HFF-Myc (cell line): ENCODE results near the gene ZNF75A.

ENCODE experiments used
- DNase-seq: peaks from one replicate; pipeline ENCODE4 v3.0.0-alpha.2; 2011; ENCODE audit warnings: low read depth; ENCODE audit errors: extremely low read depth
- H3K4me3 ChIP-seq: replicated peaks from 2 replicates; pipeline ENCODE4 v1.5.1; 2011; ENCODE audit warnings: low read depth, mild to moderate bottlenecking, control low read depth, low read length
- CTCF ChIP-seq: IDR thresholded peaks from 2 replicates; pipeline ENCODE4 v1.5.1; 2012; ENCODE audit warnings: mild to moderate bottlenecking, low read depth, low read length, control low read depth; ENCODE audit errors: missing control alignments

Gene ZNF75A

GRCh38 chr16:3317315-3317999 lies 12.2 kb downstream of the ZNF75A start:
- TF ChIP-seq CTCF = no peak
- no peak overlapping the region for H3K4me3 ChIP-seq

GRCh38 chr16:3321816-3322215 lies 16.5 kb downstream of the ZNF75A start:
- no peak for DNase-seq
- TF ChIP-seq CTCF = no peak
- H3K4me3 ChIP-seq = no peak overlapping the region

More at GRCh38 chr16:3317315-3317999, 12.2 kb downstream of the ZNF75A start:
- DNase-seq = no peak

GRCh38 chr16:3327514-3327913 lies 22.2 kb downstream of the ZNF75A start:
- H3K4me3 ChIP-seq = no peak overlapping the region
- DNase-seq = no peak
- no peak for TF ChIP-seq CTCF

- DNase-seq = no peak
- H3K4me3 ChIP-seq = no peak overlapping the region
Observed at GRCh38 chr16:3328104-3328503, 22.8 kb downstream of the ZNF75A start.

GRCh38 chr16:3328643-3329042 lies 23.3 kb downstream of the ZNF75A start:
- TF ChIP-seq CTCF = no peak
- DNase-seq = no peak
- no peak overlapping the region for H3K4me3 ChIP-seq

More at GRCh38 chr16:3328104-3328503, 22.8 kb downstream of the ZNF75A start:
- TF ChIP-seq CTCF = no peak

- TF ChIP-seq CTCF = no peak
- H3K4me3 ChIP-seq = no peak overlapping the region
Observed at GRCh38 chr16:3346041-3346440, 40.7 kb downstream of the ZNF75A start.

GRCh38 chr16:3347586-3347985 lies 42.3 kb downstream of the ZNF75A start:
- H3K4me3 ChIP-seq = no peak overlapping the region
- no peak for DNase-seq
- TF ChIP-seq CTCF = no peak

More at GRCh38 chr16:3346041-3346440, 40.7 kb downstream of the ZNF75A start:
- no peak for DNase-seq
